H9 (cell line): ENCODE data around the gene NIN. TPM values are rescaled to one million over a fixed set of nuclear protein-coding genes. Genes with fewer than 3 reads are reported as not detected.

Experiments used
- DNase-seq: peaks from one replicate; pipeline ENCODE4 v3.0.0-alpha.2; 2017
- H2AFZ ChIP-seq: one replicate; pipeline ENCODE4 v1.6.1; 2013; ENCODE audit warnings: mild to moderate bottlenecking, low read length, control low read depth, moderate library complexity
- H2AK5ac ChIP-seq: 2 replicates; pipeline ENCODE4 v1.6.1; 2013; ENCODE audit warnings: low read length, control low read depth, mixed read lengths; ENCODE audit not compliant: insufficient read length
- H2BK120ac ChIP-seq: one replicate; pipeline ENCODE4 v1.6.1; 2013; ENCODE audit warnings: low read depth, mild to moderate bottlenecking, low read length, control low read depth, inconsistent platforms; ENCODE audit not compliant: poor library complexity, severe bottlenecking
- H2BK12ac ChIP-seq: 2 replicates; pipeline ENCODE4 v1.6.1; 2013; ENCODE audit warnings: low read length, control low read depth, mixed read lengths, low read depth; ENCODE audit not compliant: insufficient read length
- H2BK15ac ChIP-seq: 2 replicates; pipeline ENCODE4 v1.6.1; 2013; ENCODE audit warnings: low read depth, low read length, control low read depth
- H2BK20ac ChIP-seq: one replicate; pipeline ENCODE4 v1.6.1; 2013; ENCODE audit warnings: low read depth, mild to moderate bottlenecking, low read length, control low read depth, inconsistent platforms; ENCODE audit not compliant: poor library complexity, severe bottlenecking
- H2BK5ac ChIP-seq: 2 replicates; pipeline ENCODE4 v1.6.1; 2013; ENCODE audit warnings: low read length, control low read depth, mixed read lengths; ENCODE audit not compliant: insufficient read length
- H3K14ac ChIP-seq: 2 replicates; pipeline ENCODE4 v1.6.1; 2013; ENCODE audit warnings: low read length, control low read depth; ENCODE audit not compliant: insufficient read depth
- H3K18ac ChIP-seq: 2 replicates; pipeline ENCODE4 v1.6.1; 2013; ENCODE audit warnings: low read depth, mild to moderate bottlenecking, mixed read lengths, low read length, control low read depth; ENCODE audit not compliant: insufficient read length
- H3K23ac ChIP-seq: 2 replicates; pipeline ENCODE4 v1.6.1; 2013; ENCODE audit warnings: low read length, control low read depth, mixed read lengths, low read depth; ENCODE audit not compliant: insufficient read length
- H3K23me2 ChIP-seq: 2 replicates; pipeline ENCODE4 v1.6.1; 2013; ENCODE audit warnings: low read depth, mild to moderate bottlenecking, mixed read lengths, low read length, control low read depth; ENCODE audit not compliant: insufficient read length, poor library complexity, severe bottlenecking
- H3K27ac ChIP-seq: 2 replicates; pipeline ENCODE4 v1.5.1; 2013; ENCODE audit warnings: low read length, control low read depth, mixed read lengths, low read depth; ENCODE audit not compliant: insufficient read length
- H3K27me3 ChIP-seq: 2 replicates; pipeline ENCODE4 v1.6.1; 2013; ENCODE audit warnings: low read length, control low read depth, inconsistent platforms; ENCODE audit not compliant: insufficient read depth
- H3K4ac ChIP-seq: 2 replicates; pipeline ENCODE4 v1.6.1; 2013; ENCODE audit warnings: low read depth, mild to moderate bottlenecking, control low read depth, inconsistent platforms, low read length, moderate library complexity
- H3K4me1 ChIP-seq: 2 replicates; pipeline ENCODE4 v1.6.1; 2013; ENCODE audit warnings: low read length, control low read depth, inconsistent platforms; ENCODE audit not compliant: insufficient read depth
- H3K4me2 ChIP-seq: 2 replicates; pipeline ENCODE4 v1.6.1; 2013; ENCODE audit warnings: low read length, control low read depth, mixed read lengths; ENCODE audit not compliant: insufficient read length, insufficient read depth
- H3K56ac ChIP-seq: 2 replicates; pipeline ENCODE4 v1.6.1; 2013; ENCODE audit warnings: low read depth, mild to moderate bottlenecking, mixed read lengths, low read length, control low read depth; ENCODE audit not compliant: insufficient read length
- H3K79me1 ChIP-seq: 2 replicates; pipeline ENCODE4 v1.6.1; 2013; ENCODE audit warnings: low read depth, mild to moderate bottlenecking, moderate library complexity, low read length, control low read depth, inconsistent platforms; ENCODE audit not compliant: insufficient read depth, poor library complexity, severe bottlenecking
- H3K79me2 ChIP-seq: 2 replicates; pipeline ENCODE4 v1.6.1; 2013; ENCODE audit warnings: low read length, control low read depth, inconsistent platforms; ENCODE audit not compliant: insufficient read depth
- H3K9ac ChIP-seq: 2 replicates; pipeline ENCODE4 v1.6.1; 2013; ENCODE audit warnings: low read length, control low read depth, mixed read lengths; ENCODE audit not compliant: insufficient read length; ENCODE audit errors: extremely low read depth
- H3K9me3 ChIP-seq: one replicate; pipeline ENCODE4 v1.6.1; 2013; ENCODE audit warnings: low read depth, low read length, inconsistent platforms; ENCODE audit not compliant: control insufficient read depth
- H3T11ph ChIP-seq: one replicate; pipeline ENCODE4 v1.6.1; 2013; ENCODE audit warnings: mild to moderate bottlenecking, low read length, control low read depth, inconsistent platforms
- H4K20me1 ChIP-seq: one replicate; pipeline ENCODE4 v1.6.1; 2013; ENCODE audit not compliant: control insufficient read depth, insufficient read length, insufficient read depth
- H4K5ac ChIP-seq: 2 replicates; pipeline ENCODE4 v1.6.1; 2013; ENCODE audit warnings: low read depth, mild to moderate bottlenecking, mixed read lengths, low read length, control low read depth; ENCODE audit not compliant: insufficient read length
- H4K8ac ChIP-seq: replicated peaks from 2 replicates; pipeline ENCODE4 v1.6.1; 2013; ENCODE audit warnings: low read length, control low read depth, mixed read lengths, low read depth; ENCODE audit not compliant: insufficient read length
- H4K91ac ChIP-seq: 2 replicates; pipeline ENCODE4 v1.6.1; 2013; ENCODE audit warnings: low read depth, mild to moderate bottlenecking, moderate library complexity, mixed read lengths, low read length, control low read depth; ENCODE audit not compliant: insufficient read length
- H3K27ac Mint-ChIP-seq, 3 experiments: 2 replicates in 2 of 3; 3 replicates in 1 of 3; pipeline ENCODE4 v1.8.0; 2020 to 2021; ENCODE audit warnings: mixed read lengths in 3 of 3, mild to moderate bottlenecking in 1 of 3, moderate library complexity in 1 of 3
- H3K27me3 Mint-ChIP-seq: 2 replicates; pipeline ENCODE4 v1.8.0; 2021; ENCODE audit warnings: low read depth, mild to moderate bottlenecking, moderate library complexity, mixed read lengths
- H3K36me3 Mint-ChIP-seq, 3 experiments: 2 replicates in 2 of 3; 3 replicates in 1 of 3; pipeline ENCODE4 v1.8.0; 2020 to 2021; ENCODE audit warnings: low read depth in 3 of 3, mixed read lengths in 3 of 3; ENCODE audit not compliant: insufficient read depth in 1 of 3
- H3K4me1 Mint-ChIP-seq, 2 experiments: 2 replicates each; pipeline ENCODE4 v1.8.0; 2020; ENCODE audit warnings: mixed read lengths in 2 of 2
- H3K4me3 Mint-ChIP-seq, 2 experiments: 2 replicates in 1 of 2; 3 replicates in 1 of 2; pipeline ENCODE4 v1.8.0; 2020 to 2021; ENCODE audit warnings: mild to moderate bottlenecking in 2 of 2, mixed read lengths in 2 of 2, moderate library complexity in 1 of 2
- H3K9me3 Mint-ChIP-seq, 2 experiments: 2 replicates in 1 of 2; 3 replicates in 1 of 2; pipeline ENCODE4 v1.8.0; 2020; ENCODE audit warnings: mild to moderate bottlenecking in 2 of 2, mixed read lengths in 2 of 2, moderate library complexity in 1 of 2
- CTCF ChIP-seq: fragments of 200-600 bp; sonication (generic); conservative IDR thresholded peaks from 3 replicates; pipeline ENCODE4 v1.8.0; 2021; ENCODE audit warnings: antibody characterized with exemption, mild to moderate bottlenecking
- WGBS: extraction: QIAGEN DNeasy Blood & Tissue Kit; methylation state at CpG from one replicate; pipeline ENCODE4 v1.1.7; 2013; ENCODE audit warnings: missing lambda C conversion rate, low lambda C conversion rate, mixed read lengths; ENCODE audit not compliant: insufficient read length; ENCODE audit errors: extremely low coverage; 5-methylcytosine and 5-hydroxymethylcytosine counted together
- total RNA-seq: library from RNA; stranded (reverse); gene quantifications from 2 replicates; pipeline ENCODE4 v1.2.1, GENCODE V29; 2021

The NIN gene
- total RNA-seq, 1 experiment from 2014 or later = 18.4 TPM

GRCh38 chr14:50744231-50744630, 86.7 kb downstream of the NIN start:
- H3K23ac ChIP-seq = no peak overlapping the region
- Mint-ChIP-seq H3K27me3 (no peaks in the 10 kb centered on the region), H3K36me3 (peaks cover 15 to 30% (median 16%) of the 10 kb centered on the region in 3 experiments), H3K27ac (0 out of 7 replicates have a peak overlapping the region, but pooled peaks of 1 of the 3 experiments have one; percentile 28), H3K4me1 (peaks cover 0 to 4% of the 10 kb centered on the region in 2 experiments; a peak in 2 of 4 replicates), H3K9me3 (peaks cover 0 to 2% of the 10 kb centered on the region in 2 experiments; a peak in 1 of 5 replicates), H3K4me3 (no peak overlapping the region)
- no CpG with 5 or more reads among the region's 3 CpGs for WGBS
- no peak overlapping the region for H2AFZ ChIP-seq
- H3K56ac ChIP-seq = no peak overlapping the region
- H3K4me2 ChIP-seq = no peak overlapping the region
- no peaks in the 10 kb centered on the region; the same call in 1 of the 2 replicates for H3K4me1 ChIP-seq
- H3K18ac ChIP-seq = no peak overlapping the region
- no peak overlapping the region for H2BK20ac ChIP-seq
- no peak overlapping the region for H4K5ac ChIP-seq
- no peak overlapping the region for H3K9ac ChIP-seq
- no peak overlapping the region for H3K27ac ChIP-seq
- no peaks in the 10 kb centered on the region for H4K20me1 ChIP-seq
- no peaks in the 10 kb centered on the region for H3K79me2 ChIP-seq
- no peak overlapping the region for H3K14ac ChIP-seq
- H2BK15ac ChIP-seq = no peak overlapping the region
- no peak overlapping the region for H2BK5ac ChIP-seq
- no peak overlapping the region for H2BK120ac ChIP-seq
- no peak overlapping the region for H3T11ph ChIP-seq
- no peak overlapping the region for H2BK12ac ChIP-seq
- no peaks in the 10 kb centered on the region for H3K9me3 ChIP-seq
- no peak overlapping the region for H4K91ac ChIP-seq
- no peaks in the 10 kb centered on the region for H3K23me2 ChIP-seq
- H4K8ac ChIP-seq = no peak overlapping the region
- DNase-seq = no peak
- H2AK5ac ChIP-seq = no peak overlapping the region
- H3K27me3 ChIP-seq = no peaks in the 10 kb centered on the region
- no peak overlapping the region for H3K4ac ChIP-seq
- no peak for TF ChIP-seq CTCF
- no peaks in the 10 kb centered on the region for H3K79me1 ChIP-seq
